Testis (tissue), 2 donors: ENCODE data around the gene DAD1.

ENCODE experiments used
- CTCF ChIP-seq, 3 experiments: fragments of 450-650 bp in 2 of 3; fragments of 200-600 bp in 1 of 3; sonication (generic) in 1 of 3; IDR thresholded peaks; one replicate each; pipeline ENCODE4 v1.5.1; 2016 to 2019; ENCODE audit warnings: antibody characterized with exemption in 3 of 3, mild to moderate bottlenecking in 2 of 3, moderate library complexity in 1 of 3
- POLR2A ChIP-seq: fragments of 450-650 bp; IDR thresholded peaks from one replicate; pipeline ENCODE4 v1.6.1; 2017; ENCODE audit warnings: antibody characterized with exemption, mild to moderate bottlenecking, moderate library complexity

DNA sequence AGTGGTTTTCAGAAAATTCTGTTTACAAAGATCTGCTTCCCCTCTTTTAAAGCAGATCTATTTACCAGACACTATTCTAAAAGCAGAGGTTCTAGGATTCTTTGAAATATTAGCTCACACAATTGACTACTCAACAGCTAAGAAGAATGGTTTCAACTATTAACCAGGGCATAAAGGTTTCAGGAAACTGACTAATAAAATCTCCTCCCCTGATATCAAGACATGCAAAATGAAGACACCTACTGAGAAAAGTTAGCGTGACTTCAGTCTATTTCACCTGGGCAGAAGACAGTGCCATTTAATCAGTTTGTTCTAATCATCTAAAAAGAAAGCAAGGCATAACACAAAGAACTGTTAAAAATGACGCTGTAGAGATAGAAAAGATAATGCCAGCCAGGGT, 22.2 kb downstream of the DAD1 start:
- TF ChIP-seq POLR2A (no peak), CTCF (IDR thresholded peaks at IDR 0.05) (no peak)
